Neuronal stem cell (in vitro differentiated cells): ENCODE measurements around the gene MEX3A.
A peak's percentile ranks its signal among the peaks of the same experiment; 100 is the strongest.

Source experiments
- DNase-seq: peaks from one replicate; pipeline ENCODE4 v3.0.0-alpha.2; 2013; ENCODE audit warnings: low spot score
- H2AFZ ChIP-seq: one replicate; pipeline ENCODE4 v1.6.1; 2013; ENCODE audit warnings: mild to moderate bottlenecking, low read length, inconsistent platforms
- H2AK5ac ChIP-seq: 2 replicates; pipeline ENCODE4 v1.6.1; 2013; ENCODE audit warnings: low read depth, mild to moderate bottlenecking, inconsistent platforms, low read length, moderate library complexity, mixed read lengths
- H2BK120ac ChIP-seq: 2 replicates; pipeline ENCODE4 v1.6.1; 2013; ENCODE audit warnings: low read depth, mild to moderate bottlenecking, inconsistent platforms, low read length, moderate library complexity, mixed read lengths
- H2BK12ac ChIP-seq: one replicate; pipeline ENCODE4 v1.6.1; 2013; ENCODE audit warnings: low read length, inconsistent platforms
- H2BK15ac ChIP-seq: 2 replicates; pipeline ENCODE4 v1.6.1; 2013; ENCODE audit warnings: mild to moderate bottlenecking, low read length, inconsistent platforms, mixed read lengths
- H2BK5ac ChIP-seq: one replicate; pipeline ENCODE4 v1.6.1; 2013; ENCODE audit warnings: inconsistent platforms, mild to moderate bottlenecking, low read length, moderate library complexity
- H3K14ac ChIP-seq: one replicate; pipeline ENCODE4 v1.6.1; 2013; ENCODE audit warnings: low read length, inconsistent platforms
- H3K18ac ChIP-seq: 2 replicates; pipeline ENCODE4 v1.6.1; 2013; ENCODE audit warnings: low read length, inconsistent platforms
- H3K23ac ChIP-seq: 2 replicates; pipeline ENCODE4 v1.6.1; 2013; ENCODE audit warnings: low read depth, mild to moderate bottlenecking, mixed read lengths, low read length, inconsistent platforms; ENCODE audit not compliant: poor library complexity
- H3K27ac ChIP-seq: replicated peaks from 3 replicates; pipeline ENCODE4 v1.5.1; 2013; ENCODE audit warnings: low read length, inconsistent platforms
- H3K27me3 ChIP-seq, 3 experiments: 2 replicates each; pipeline ENCODE4 v1.6.1; 2013; ENCODE audit warnings: low read length in 3 of 3, mild to moderate bottlenecking in 2 of 3, inconsistent platforms in 1 of 3, low read depth in 1 of 3, mixed read lengths in 1 of 3, moderate library complexity in 1 of 3; ENCODE audit not compliant: control insufficient read depth in 3 of 3, insufficient read depth in 3 of 3
- H3K36me3 ChIP-seq, 2 donors: replicated peaks in 1 of 2; 2 replicates each; pipeline ENCODE4 v1.6.1; 2013; ENCODE audit warnings: low read length in 2 of 2; ENCODE audit not compliant: control insufficient read depth in 2 of 2, insufficient read depth in 2 of 2
- H3K4ac ChIP-seq: 2 replicates; pipeline ENCODE4 v1.6.1; 2013; ENCODE audit warnings: inconsistent platforms, mild to moderate bottlenecking, low read length, moderate library complexity
- H3K4me1 ChIP-seq, 2 donors: 1 replicate in 1 of 2; 2 replicates in 1 of 2; pipeline ENCODE4 v1.6.1; 2013; ENCODE audit warnings: low read length in 2 of 2, low read depth in 1 of 2; ENCODE audit not compliant: control insufficient read depth in 2 of 2, insufficient read depth in 1 of 2
- H3K4me2 ChIP-seq: one replicate; pipeline ENCODE4 v1.6.1; 2013; ENCODE audit warnings: mild to moderate bottlenecking, low read length, inconsistent platforms; ENCODE audit not compliant: insufficient read depth, poor library complexity, severe bottlenecking
- H3K4me3 ChIP-seq, 2 donors: 2 replicates each; pipeline ENCODE4 v1.5.1; 2013; ENCODE audit warnings: low read length in 2 of 2, mild to moderate bottlenecking in 2 of 2, inconsistent platforms in 1 of 2, moderate library complexity in 1 of 2
- H3K79me1 ChIP-seq: one replicate; pipeline ENCODE4 v1.6.1; 2013; ENCODE audit warnings: low read depth, mild to moderate bottlenecking, inconsistent platforms, low read length, moderate library complexity
- H3K9ac ChIP-seq: one replicate; pipeline ENCODE4 v1.6.1; 2013; ENCODE audit warnings: mild to moderate bottlenecking, low read depth, low read length, inconsistent platforms; ENCODE audit not compliant: poor library complexity
- H3K9me3 ChIP-seq, 2 donors: replicated peaks in 1 of 2; 2 replicates each; pipeline versions ENCODE3 to v1.6.1; 2013; ENCODE audit warnings: low read length in 2 of 2, mild to moderate bottlenecking in 2 of 2, inconsistent platforms in 1 of 2, low read depth in 1 of 2, mixed read lengths in 1 of 2, moderate library complexity in 1 of 2; ENCODE audit not compliant: control insufficient read depth in 2 of 2, insufficient read depth in 1 of 2
- H4K8ac ChIP-seq: one replicate; pipeline ENCODE4 v1.6.1; 2013; ENCODE audit warnings: low read depth, mild to moderate bottlenecking, inconsistent platforms, low read length, moderate library complexity
- H4K91ac ChIP-seq: one replicate; pipeline ENCODE4 v1.6.1; 2013; ENCODE audit warnings: low read length, low read depth, mild to moderate bottlenecking, inconsistent platforms; ENCODE audit not compliant: poor library complexity
- WGBS, 2 donors: extraction: QIAGEN DNeasy Blood & Tissue Kit; methylation state at CpG; one replicate each; pipeline ENCODE4 v1.1.7; 2013; ENCODE audit warnings: missing lambda C conversion rate in 2 of 2, mixed read lengths in 1 of 2; ENCODE audit not compliant: insufficient read length in 2 of 2, insufficient replicate concordance in 1 of 2; ENCODE audit errors: extremely low coverage in 2 of 2; 5-methylcytosine and 5-hydroxymethylcytosine counted together

Gene MEX3A

GRCh38 chr1:156069490-156070455 is 12.5 kb downstream of the MEX3A start:
- Histone ChIP-seq H3K9ac (no peak overlapping the region), H3K4ac (no peak overlapping the region), H2AK5ac (peak overlapping the region; percentile 16), H3K4me1 (peaks cover 27 to 34% of the 10 kb centered on the region in 2 donors), H3K4me2 (no peak overlapping the region), H2BK120ac (no peak overlapping the region), H2AFZ (no peak overlapping the region), H3K18ac (peak overlapping the region; percentile 78), H3K79me1 (peaks cover 6% of the 10 kb centered on the region), H2BK5ac (no peak overlapping the region), H4K91ac (no peak overlapping the region), H2BK12ac (no peak overlapping the region), H2BK15ac (no peak overlapping the region), H3K9me3 (no peaks in the 10 kb centered on the region), H3K14ac (no peak overlapping the region), H3K27me3 (no peaks in the 10 kb centered on the region), H3K27ac (peak overlapping the region; percentile 44), H4K8ac (no peak overlapping the region), H3K36me3 (peaks cover 2 to 32% of the 10 kb centered on the region in 2 donors), H3K4me3 (no peak overlapping the region), H3K23ac (no peak overlapping the region)
- WGBS, 2 donors, result no CpG with 5 or more reads among the region's 3 CpGs
- no peak for DNase-seq

- Histone ChIP-seq H3K79me1 (peaks cover 1% of the 10 kb centered on the region), H3K4me3 (no peak overlapping the region), H2BK120ac (no peak overlapping the region), H3K14ac (no peak overlapping the region), H3K27me3 (no peaks in the 10 kb centered on the region), H2BK15ac (no peak overlapping the region), H3K9me3 (no peaks in the 10 kb centered on the region), H3K18ac (no peak overlapping the region), H2BK12ac (no peak overlapping the region), H4K91ac (no peak overlapping the region), H3K4ac (no peak overlapping the region), H3K9ac (no peak overlapping the region), H2AFZ (no peak overlapping the region), H3K27ac (no peak overlapping the region), H3K4me2 (no peak overlapping the region), H3K36me3 (peaks cover 0 to 7% of the 10 kb centered on the region in 2 donors), H4K8ac (no peak overlapping the region), H3K4me1 (peaks cover 10 to 18% of the 10 kb centered on the region in 2 donors), H3K23ac (no peak overlapping the region), H2BK5ac (no peak overlapping the region), H2AK5ac (no peak overlapping the region)
- DNase-seq, result no peak
- WGBS, 2 donors, result no CpG with 5 or more reads among the region's 2 CpGs
These were observed 15.0 kb downstream of the MEX3A start for GRCh38 chr1:156067262-156067661.

- H2BK12ac ChIP-seq, result peak overlapping the region; percentile 93
- no peak overlapping the region for H2BK15ac ChIP-seq
- H3K27ac ChIP-seq, result no peak overlapping the region
- no peak overlapping the region for H3K14ac ChIP-seq
- no peak for DNase-seq
- no peaks in the 10 kb centered on the region for H3K79me1 ChIP-seq
- no peak overlapping the region for H3K4me2 ChIP-seq
- peak overlapping the region; percentile 63 for H3K9ac ChIP-seq
- no peak overlapping the region for H3K4ac ChIP-seq
- no peak overlapping the region for H4K8ac ChIP-seq
- no peak overlapping the region for H4K91ac ChIP-seq
- no peak overlapping the region for H3K4me3 ChIP-seq
- H3K9me3 ChIP-seq, result no peaks in the 10 kb centered on the region
- H2BK5ac ChIP-seq, result no peak overlapping the region
- peak overlapping the region; percentile 86 for H3K18ac ChIP-seq
- peaks cover 18 to 21% of the 10 kb centered on the region in 2 donors for H3K4me1 ChIP-seq
- peak overlapping the region; percentile 68 for H3K23ac ChIP-seq
- H3K36me3 ChIP-seq, result no peaks in the 10 kb centered on the region
- peak overlapping the region; percentile 95 for H2AK5ac ChIP-seq
- H2AFZ ChIP-seq, result peak overlapping the region; percentile 58
- no CpG with 5 or more reads among the region's 16 CpGs for WGBS, 2 donors
- H3K27me3 ChIP-seq, result no peaks in the 10 kb centered on the region
- H2BK120ac ChIP-seq, result no peak overlapping the region
These were observed 16.4 kb downstream of the MEX3A start for GRCh38 chr1:156065871-156066270.

GRCh38 chr1:156065212-156065611 is 17.1 kb downstream of the MEX3A start:
- Histone ChIP-seq H3K9ac (no peak overlapping the region), H3K23ac (no peak overlapping the region), H3K4ac (no peak overlapping the region), H2AFZ (no peak overlapping the region), H2BK12ac (no peak overlapping the region), H3K36me3 (no peaks in the 10 kb centered on the region), H3K4me2 (no peak overlapping the region), H2BK5ac (peak overlapping the region; percentile 59), H3K18ac (no peak overlapping the region), H4K8ac (no peak overlapping the region), H3K9me3 (no peaks in the 10 kb centered on the region), H4K91ac (no peak overlapping the region), H2BK15ac (no peak overlapping the region), H2AK5ac (no peak overlapping the region), H3K27me3 (no peaks in the 10 kb centered on the region), H3K4me3 (no peak overlapping the region), H3K14ac (no peak overlapping the region), H3K79me1 (no peaks in the 10 kb centered on the region), H3K27ac (no peak overlapping the region), H3K4me1 (peaks cover 19% of the 10 kb centered on the region in 2 donors), H2BK120ac (no peak overlapping the region)
- no CpG with 5 or more reads among the region's 3 CpGs for WGBS, 2 donors
- DNase-seq, result no peak
